ENCODE measurements around the gene CLEC2L. TPM values are rescaled to one million over a fixed set of nuclear protein-coding genes. Genes with fewer than 3 reads are reported as not detected.

CLEC2L gene
- total RNA-seq, 4 donors from 2014 or later = 0.21 to 0.43 (median 0.26) TPM; not detected in 1

DNA sequence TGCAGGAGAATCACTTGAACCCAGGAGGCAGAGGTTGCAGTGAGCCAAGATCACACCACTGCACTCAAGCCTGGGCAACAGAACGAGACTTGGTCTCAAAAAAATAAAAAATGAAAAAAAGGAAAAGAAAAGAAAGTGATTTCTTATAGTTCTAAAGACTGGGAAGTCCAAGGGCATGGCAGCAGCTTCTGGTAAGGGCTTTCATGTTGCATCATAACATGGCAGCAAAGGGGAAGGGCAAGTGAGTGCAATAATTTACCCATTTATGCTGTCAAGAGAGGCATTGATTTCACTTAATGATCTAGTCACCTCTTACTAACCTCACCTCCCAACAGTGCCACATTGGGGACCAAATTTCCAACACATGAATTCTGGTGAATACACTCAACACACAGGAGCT, 31.2 kb upstream of the CLEC2L start:
- H3K4me1 ChIP-seq = no peaks in the 10 kb centered on the region
- no peak overlapping the region for H3K4me3 ChIP-seq
- no peak overlapping the region for H3K27ac ChIP-seq
- H3K36me3 ChIP-seq = no peaks in the 10 kb centered on the region
- H3K9me3 ChIP-seq = no peaks in the 10 kb centered on the region
- TF ChIP-seq POLR2A (IDR thresholded peaks at IDR 0.05) = no peak
- TF ChIP-seq, protein P1, sequence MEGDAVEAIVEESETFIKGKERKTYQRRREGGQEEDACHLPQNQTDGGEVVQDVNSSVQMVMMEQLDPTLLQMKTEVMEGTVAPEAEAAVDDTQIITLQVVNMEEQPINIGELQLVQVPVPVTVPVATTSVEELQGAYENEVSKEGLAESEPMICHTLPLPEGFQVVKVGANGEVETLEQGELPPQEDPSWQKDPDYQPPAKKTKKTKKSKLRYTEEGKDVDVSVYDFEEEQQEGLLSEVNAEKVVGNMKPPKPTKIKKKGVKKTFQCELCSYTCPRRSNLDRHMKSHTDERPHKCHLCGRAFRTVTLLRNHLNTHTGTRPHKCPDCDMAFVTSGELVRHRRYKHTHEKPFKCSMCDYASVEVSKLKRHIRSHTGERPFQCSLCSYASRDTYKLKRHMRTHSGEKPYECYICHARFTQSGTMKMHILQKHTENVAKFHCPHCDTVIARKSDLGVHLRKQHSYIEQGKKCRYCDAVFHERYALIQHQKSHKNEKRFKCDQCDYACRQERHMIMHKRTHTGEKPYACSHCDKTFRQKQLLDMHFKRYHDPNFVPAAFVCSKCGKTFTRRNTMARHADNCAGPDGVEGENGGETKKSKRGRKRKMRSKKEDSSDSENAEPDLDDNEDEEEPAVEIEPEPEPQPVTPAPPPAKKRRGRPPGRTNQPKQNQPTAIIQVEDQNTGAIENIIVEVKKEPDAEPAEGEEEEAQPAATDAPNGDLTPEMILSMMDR (IDR thresholded peaks at IDR 0.05) = no peak
- intact Hi-C loops (cut with DNase I; ENCODE audit: low total_unique reads) = no loop called here
- H3K27me3 ChIP-seq = no peaks in the 10 kb centered on the region
- no peak for DNase-seq

DNA sequence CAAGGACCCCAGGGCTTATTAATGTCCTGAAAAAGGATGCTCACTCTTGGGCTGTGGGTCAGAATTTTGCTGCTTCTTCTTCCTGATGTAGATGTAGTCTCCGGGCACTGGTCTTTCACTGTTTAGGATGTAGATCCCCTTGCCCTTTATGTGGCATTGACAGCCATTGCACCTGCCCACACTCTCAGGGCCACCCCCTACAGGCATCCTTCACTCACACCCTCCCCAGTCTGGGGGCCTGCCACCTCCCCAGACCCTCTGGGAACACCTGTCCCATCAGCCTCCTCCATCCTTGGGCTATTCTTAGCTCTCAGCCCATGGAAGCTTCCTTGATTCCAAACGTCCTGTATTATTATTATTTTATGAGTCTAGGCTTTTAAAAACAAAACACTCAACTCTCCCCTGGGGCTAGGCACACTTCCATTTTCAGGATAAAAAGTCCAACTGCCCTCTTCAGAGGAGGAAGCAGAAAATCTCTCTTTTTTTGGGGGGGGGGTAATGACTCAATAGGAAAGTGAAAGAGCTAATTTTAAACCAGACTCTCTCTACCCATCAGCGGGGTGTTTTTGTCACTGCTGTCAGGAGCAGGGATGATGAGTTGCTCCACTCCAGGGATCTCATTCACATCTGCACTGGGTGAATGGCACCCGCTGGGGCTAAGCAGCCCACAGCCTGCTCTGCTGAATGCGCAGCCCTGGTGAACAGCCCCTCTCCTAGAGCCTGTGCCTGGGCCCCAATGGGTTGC, 28.5 kb upstream of the CLEC2L start:
- no peaks in the 10 kb centered on the region for H3K27me3 ChIP-seq
- intact Hi-C loops (cut with DNase I; ENCODE audit: low total_unique reads) = no loop called here

DNA sequence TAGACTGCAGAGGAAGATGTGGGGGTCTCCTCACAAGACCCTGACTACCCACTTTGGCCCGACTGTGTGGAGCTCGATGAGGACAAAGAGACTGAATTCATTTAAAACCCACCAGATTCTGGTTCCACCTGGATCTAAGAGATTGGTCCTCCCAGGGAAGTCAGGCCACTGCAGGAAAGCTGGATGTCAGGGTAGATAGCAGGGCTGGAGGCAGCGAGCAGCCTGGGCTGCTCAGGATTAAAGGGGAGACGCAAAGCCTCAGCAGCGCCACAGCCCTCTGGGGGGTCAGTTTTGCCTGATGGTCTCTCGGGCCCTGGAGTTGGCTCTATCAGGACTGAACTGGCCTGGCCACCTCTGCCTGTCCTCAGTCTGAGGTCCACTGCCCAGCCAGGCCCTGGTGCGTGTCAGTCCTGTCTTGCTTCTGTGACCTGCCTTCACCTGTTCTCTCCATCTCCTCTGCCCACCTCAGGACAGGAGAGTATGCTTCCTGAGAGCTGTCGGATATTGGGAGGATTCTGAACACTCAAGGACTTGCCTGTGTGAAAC, 27.8 kb upstream of the CLEC2L start:
- DNase-seq = no peak
- intact Hi-C loops (cut with DNase I; ENCODE audit: low total_unique reads) = no loop called here
- Histone ChIP-seq H3K4me3 (no peak overlapping the region), H3K9me3 (no peaks in the 10 kb centered on the region), H3K27ac (no peak overlapping the region), H3K4me1 (no peaks in the 10 kb centered on the region), H3K27me3 (no peaks in the 10 kb centered on the region), H3K36me3 (no peaks in the 10 kb centered on the region)
- TF ChIP-seq POLR2A (IDR thresholded peaks at IDR 0.05) = no peak
- TF ChIP-seq, protein P1 (IDR thresholded peaks at IDR 0.05) = no peak

More for the DNA sequence above, 28.5 kb upstream of the CLEC2L start:
- Histone ChIP-seq H3K9me3 (no peaks in the 10 kb centered on the region), H3K36me3 (no peaks in the 10 kb centered on the region), H3K4me3 (no peak overlapping the region), H3K4me1 (no peaks in the 10 kb centered on the region), H3K27ac (no peak overlapping the region)
- TF ChIP-seq, protein P1 (IDR thresholded peaks at IDR 0.05) = no peak
- TF ChIP-seq POLR2A (IDR thresholded peaks at IDR 0.05) = no peak
- DNase-seq = no peak

DNA sequence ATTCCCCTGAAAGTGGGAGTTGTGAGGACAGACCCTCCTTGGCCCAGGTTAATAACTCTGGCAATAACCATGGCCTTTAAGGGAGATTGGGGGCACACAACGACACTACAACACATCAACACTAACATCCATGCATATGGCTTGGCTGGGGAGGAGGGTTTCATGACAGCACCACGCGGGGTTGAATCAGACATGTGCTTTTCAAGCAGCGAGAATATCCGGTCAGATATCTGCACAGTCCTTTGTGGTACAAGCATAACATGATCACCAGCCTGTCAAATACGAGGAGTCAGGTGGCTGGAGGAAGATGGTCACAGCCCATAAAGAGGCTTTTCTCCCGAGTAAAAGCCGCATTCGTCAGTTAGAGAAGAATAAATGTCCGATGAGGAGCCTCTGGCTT, 27.0 kb upstream of the CLEC2L start:
- H3K36me3 ChIP-seq = no peaks in the 10 kb centered on the region
- no peaks in the 10 kb centered on the region for H3K9me3 ChIP-seq
- intact Hi-C loops (cut with DNase I; ENCODE audit: low total_unique reads) = no loop called here
- TF ChIP-seq, protein P1 (IDR thresholded peaks at IDR 0.05) = no peak
- no peak for TF ChIP-seq POLR2A (IDR thresholded peaks at IDR 0.05)
- H3K4me3 ChIP-seq = no peak overlapping the region
- H3K27ac ChIP-seq = no peak overlapping the region
- no peaks in the 10 kb centered on the region for H3K27me3 ChIP-seq
- no peaks in the 10 kb centered on the region for H3K4me1 ChIP-seq
- no peak for DNase-seq

DNA sequence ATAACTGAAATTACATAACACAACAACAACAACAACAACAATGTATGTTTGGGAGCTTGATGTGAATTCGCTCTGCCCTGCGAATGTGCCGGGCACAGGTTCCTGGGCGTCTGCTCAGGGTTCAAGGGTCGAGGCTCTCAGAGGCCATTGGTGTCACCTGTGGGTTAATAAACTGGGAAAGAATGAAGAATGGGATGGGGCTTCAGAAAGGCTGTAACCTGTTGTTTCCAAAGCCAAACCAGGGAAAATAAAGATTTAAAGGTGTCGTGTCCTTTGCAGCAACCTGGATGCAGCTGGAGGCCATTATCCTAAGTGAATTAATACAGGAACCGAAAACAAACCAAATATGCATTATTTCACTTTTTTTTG, 22.7 kb upstream of the CLEC2L start:
- Histone ChIP-seq H3K4me3 (no peak overlapping the region), H3K4me1 (no peaks in the 10 kb centered on the region), H3K9me3 (no peaks in the 10 kb centered on the region), H3K36me3 (no peaks in the 10 kb centered on the region), H3K27me3 (no peaks in the 10 kb centered on the region), H3K27ac (no peak overlapping the region)
- no peak for TF ChIP-seq POLR2A (IDR thresholded peaks at IDR 0.05)
- TF ChIP-seq, protein P1 (IDR thresholded peaks at IDR 0.05) = no peak
- no peak for DNase-seq
- intact Hi-C loops (cut with DNase I; ENCODE audit: low total_unique reads) = no loop called here
